Endothelial cell of umbilical vein (primary cell): ENCODE results near the gene TBCD. TPM values are rescaled to one million over a fixed set of nuclear protein-coding genes. Genes with fewer than 3 reads are reported as not detected.

Source experiments
- BruUV-seq: library from RNA; stranded (reverse); fragments of 400-500 nt; replicated peaks from 2 replicates; lab custom pipeline; 2021; lab: Mats Ljungman, UMichigan
- CTCF ChIA-PET: fragments of 300-600, 350-600 bp; sonication (Branson Sonifier 250); formaldehyde crosslinking; loops from one replicate; lab custom pipeline; 2021; ENCODE audit warnings: antibody characterized with exemption, inconsistent platforms; lab: Charles Lee
- POLR2A ChIA-PET: fragments of 300-600, 350-600 bp; sonication (Branson Sonifier 250); formaldehyde crosslinking; loops from one replicate; lab custom pipeline; 2021; ENCODE audit warnings: antibody characterized with exemption, inconsistent platforms; lab: Charles Lee
- DNase-seq: peaks from one replicate; pipeline ENCODE4 v3.0.0-alpha.2; 2011; ENCODE audit warnings: low read depth, low spot score
- FAIRE-seq: peaks from 2 replicates; lab custom pipeline; 2011; peaks lifted over from hg19 to GRCh38; lab: Jason Lieb, UNC
- H2AFZ ChIP-seq: 2 replicates; pipeline ENCODE4 v1.6.0; 2012; ENCODE audit warnings: low read depth, low read length, control low read depth, inconsistent platforms
- H3K27ac ChIP-seq: 2 replicates; pipeline ENCODE4 v1.5.1; 2011; ENCODE audit warnings: low read depth, mild to moderate bottlenecking, control low read depth, low read length, moderate library complexity; ENCODE audit not compliant: insufficient read depth
- H3K27me3 ChIP-seq, 2 experiments: 2 replicates each; pipeline versions ENCODE4 v1.6.0 to v1.6.1; 2011; ENCODE audit warnings: low read length in 2 of 2, mixed read lengths in 1 of 2; ENCODE audit not compliant: control insufficient read depth in 2 of 2, insufficient read depth in 2 of 2
- H3K36me3 ChIP-seq, 2 experiments: 2 replicates in 1 of 2; 3 replicates in 1 of 2; pipeline ENCODE4 v1.5.1; 2011; ENCODE audit warnings: low read length in 2 of 2, mild to moderate bottlenecking in 1 of 2, moderate library complexity in 1 of 2; ENCODE audit not compliant: control insufficient read depth in 2 of 2, insufficient read depth in 2 of 2; ENCODE audit errors: extremely low read depth in 1 of 2
- H3K4me1 ChIP-seq: 3 replicates; pipeline ENCODE4 v1.5.1; 2011; ENCODE audit warnings: mild to moderate bottlenecking, low read length; ENCODE audit not compliant: control insufficient read depth, insufficient read depth; ENCODE audit errors: extremely low read depth
- H3K4me2 ChIP-seq: 2 replicates; pipeline ENCODE4 v1.6.1; 2011; ENCODE audit warnings: low read length, control low read depth, mixed read lengths; ENCODE audit not compliant: insufficient read depth
- H3K4me3 ChIP-seq, 3 experiments: fragments of 200-600 bp in 1 of 3; sonication (generic), shearing (Covaris generic) in 1 of 3; replicated peaks in 1 of 3; 2 replicates each; pipeline ENCODE4 v1.5.1; 2011 to 2016; ENCODE audit warnings: control low read depth in 3 of 3, low read length in 3 of 3, mild to moderate bottlenecking in 2 of 3, inconsistent platforms in 1 of 3, low read depth in 1 of 3, moderate library complexity in 1 of 3; ENCODE audit not compliant: insufficient read depth in 1 of 3
- H3K79me2 ChIP-seq: 2 replicates; pipeline ENCODE4 v1.6.0; 2012; ENCODE audit warnings: low read length, inconsistent platforms; ENCODE audit not compliant: control insufficient read depth, insufficient read depth
- H3K9ac ChIP-seq: replicated peaks from 2 replicates; pipeline ENCODE3; 2011; ENCODE audit warnings: low read length, control low read depth; ENCODE audit not compliant: insufficient read depth; ENCODE audit errors: extremely low read depth
- H3K9me1 ChIP-seq: replicated peaks from 3 replicates; pipeline ENCODE4 v1.6.0; 2011; ENCODE audit warnings: mild to moderate bottlenecking, low read length; ENCODE audit not compliant: control insufficient read depth, insufficient read depth; ENCODE audit errors: extremely low read depth
- H3K9me3 ChIP-seq: replicated peaks from 2 replicates; pipeline ENCODE4 v1.5.1; 2012; ENCODE audit warnings: low read length, inconsistent platforms; ENCODE audit not compliant: control insufficient read depth, insufficient read depth
- H4K20me1 ChIP-seq: replicated peaks from 2 replicates; pipeline ENCODE3; 2011; ENCODE audit warnings: mild to moderate bottlenecking, low read length; ENCODE audit not compliant: control insufficient read depth, insufficient read depth; ENCODE audit errors: extremely low read depth
- CTCF ChIP-seq, 2 donors: IDR thresholded peaks; 1 replicate in 1 of 2; 2 replicates in 1 of 2; pipeline ENCODE4 v1.5.1; 2011; ENCODE audit warnings: low read length in 2 of 2, mild to moderate bottlenecking in 2 of 2, moderate library complexity in 2 of 2, control low read depth in 1 of 2, inconsistent platforms in 1 of 2, low read depth in 1 of 2; ENCODE audit not compliant: insufficient read depth in 1 of 2; ENCODE audit errors: extremely low read depth in 1 of 2
- EZH2 ChIP-seq: IDR thresholded peaks from 2 replicates; pipeline ENCODE4 v1.6.1; 2012; ENCODE audit warnings: borderline replicate concordance, low read depth, mild to moderate bottlenecking, moderate library complexity, low read length, inconsistent platforms; ENCODE audit not compliant: severe bottlenecking
- FOS ChIP-seq: IDR thresholded peaks from 2 replicates; pipeline ENCODE4 v1.6.1; 2011; ENCODE audit warnings: mild to moderate bottlenecking, low read length, moderate library complexity, borderline replicate concordance; ENCODE audit not compliant: insufficient read depth
- GATA2 ChIP-seq: IDR thresholded peaks from 2 replicates; pipeline ENCODE4 v1.7.0; 2011; ENCODE audit warnings: low read depth, mild to moderate bottlenecking, moderate library complexity, mixed read lengths, low read length; ENCODE audit not compliant: insufficient read length, insufficient read depth
- JUN ChIP-seq: IDR thresholded peaks from 2 replicates; pipeline ENCODE4 v1.6.1; 2011; ENCODE audit warnings: borderline replicate concordance, low read depth; ENCODE audit not compliant: insufficient read length, insufficient read depth
- MAX ChIP-seq: IDR thresholded peaks from 2 replicates; pipeline ENCODE4 v1.6.1; 2011; ENCODE audit not compliant: insufficient read depth, insufficient read length
- MYC ChIP-seq: IDR thresholded peaks from one replicate; pipeline ENCODE4 v1.6.1; 2011; ENCODE audit warnings: mild to moderate bottlenecking, low read depth, low read length
- POLR2A ChIP-seq: IDR thresholded peaks from 2 replicates; pipeline ENCODE4 v1.6.1; 2012; ENCODE audit warnings: low read depth, mild to moderate bottlenecking, control low read depth, low read length
- POLR2AphosphoS5 ChIP-seq: IDR thresholded peaks from 2 replicates; pipeline ENCODE4 v1.6.1; 2012; ENCODE audit warnings: low read depth, mild to moderate bottlenecking, control low read depth, low read length, moderate library complexity; ENCODE audit not compliant: insufficient read depth
- dilution Hi-C: fragments of 300-500 bp; cut with MboI; formaldehyde crosslinking; loops from one replicate; pipeline ENCODE4 v1.15.0; 2019; ENCODE audit warnings: low sequenced_read_pairs; ENCODE audit not compliant: extremely low pct_ligation_motif_present
- intact Hi-C: fragments of 100-400 bp; cut with micrococcal nuclease; formaldehyde crosslinking; loops from one replicate; pipeline ENCODE4 v1.10.0; 2022
- polyA plus RNA-seq, 4 experiments: library from polyadenylated mRNA; depleted of rRNA in 3 of 4; stranded (reverse) in 3 of 4; unstranded in 1 of 4; fragments of >200 nt; gene quantifications; 2 replicates each; pipeline versions ENCODE4 v1.2.1 to v1.2.3, GENCODE V29; 2011 to 2012; ENCODE audit warnings: missing spikeins in 1 of 4
- total RNA-seq: library from RNA; stranded (reverse); gene quantifications from 2 replicates; pipeline ENCODE4 v1.2.3, GENCODE V29; 2021

Gene TBCD
- total and polyA plus RNA-seq, 2 donors (not counting 3 experiments of a cell fraction or from before 2014, with no cell fraction given): 121 to 145 TPM

- intact Hi-C loops: no loop called here
- dilution Hi-C loops: no loop called here
- Histone ChIP-seq H3K9me1 (no peaks in the 10 kb centered on the region), H3K9me3 (no peaks in the 10 kb centered on the region), H3K4me3 (no peak overlapping the region), H3K27me3 (no peaks in the 10 kb centered on the region), H3K27ac (peak overlapping the region; percentile 80), H3K9ac (no peak overlapping the region), H3K4me1 (peaks cover 16% of the 10 kb centered on the region), H3K4me2 (no peak overlapping the region), H4K20me1 (no peaks in the 10 kb centered on the region), H3K36me3 (peaks cover 4 to 7% of the 10 kb centered on the region in 2 experiments), H2AFZ (no peak overlapping the region), H3K79me2 (peaks cover 41% of the 10 kb centered on the region)
- CTCF ChIA-PET: interaction anchor here (1.4 kb wide), 1 partner anchor 14 kb away, joined by 4 read pairs; no protein-coding TSS in a partner anchor
- DNase-seq: no peak
- TF ChIP-seq POLR2AphosphoS5: no peak
- no peak for TF ChIP-seq MAX
- TF ChIP-seq POLR2A: no peak
- TF ChIP-seq EZH2: no peak
- no peak for TF ChIP-seq JUN
- TF ChIP-seq FOS: no peak
- no peak for TF ChIP-seq CTCF (IDR thresholded peaks at IDR 0.05; ENCODE audit: extremely low read depth in 1 of 2, insufficient read depth in 1 of 2, low read depth in 1 of 2, low read length in 2 of 2)
- TF ChIP-seq MYC: no peak
- TF ChIP-seq GATA2: no peak
- POLR2A ChIA-PET: no interaction called here
- BruUV-seq: no TSS peak
- no peak for FAIRE-seq
These were observed 106.7 kb downstream of the TBCD start for GRCh38 chr17:82858376-82859126.
